GM23338 (cell line): ENCODE measurements around the gene DNAH9. TPM values are rescaled to one million over a fixed set of nuclear protein-coding genes. Genes with fewer than 3 reads are reported as not detected.

Experiments
- ATAC-seq: fragments of 200-7000 bp; cut with Tn5 transposase; 3 replicates; pipeline ENCODE4 v1.9.1; 2020
- DNase-seq: peaks from one replicate; pipeline ENCODE4 v3.0.0-alpha.2; 2015; ENCODE audit warnings: low spot score
- H2AFZ ChIP-seq: fragments of 200-600 bp; sonication (generic); 2 replicates; pipeline ENCODE4 v1.8.0; 2016; ENCODE audit warnings: antibody characterized with exemption, mild to moderate bottlenecking, moderate library complexity
- H3F3A ChIP-seq: fragments of 200-600 bp; sonication (generic); replicated peaks from 2 replicates; pipeline ENCODE4 v1.8.0; 2017; ENCODE audit warnings: antibody characterized with exemption, mixed run types, low read depth
- H3K27ac ChIP-seq: fragments of 200-600 bp; sonication (generic); 2 replicates; pipeline ENCODE4 v1.6.1; 2016; ENCODE audit warnings: low read depth
- H3K27me3 ChIP-seq: fragments of 200-600 bp; sonication (generic); 2 replicates; pipeline ENCODE4 v1.8.0; 2016; ENCODE audit warnings: mild to moderate bottlenecking, mixed run types, moderate library complexity; ENCODE audit not compliant: insufficient read depth
- H3K36me3 ChIP-seq: fragments of 200-600 bp; sonication (generic); 2 replicates; pipeline ENCODE4 v1.8.0; 2016; ENCODE audit warnings: mild to moderate bottlenecking; ENCODE audit not compliant: insufficient read depth
- H3K4me1 ChIP-seq: fragments of 200-600 bp; sonication (generic); 2 replicates; pipeline ENCODE4 v1.8.0; 2016; ENCODE audit warnings: mild to moderate bottlenecking, moderate library complexity; ENCODE audit not compliant: insufficient read depth
- H3K4me2 ChIP-seq: fragments of 200-600 bp; sonication (generic); 2 replicates; pipeline ENCODE4 v1.7.1; 2017; ENCODE audit warnings: mixed run types
- H3K4me3 ChIP-seq: fragments of 200-600 bp; sonication (generic); 2 replicates; pipeline ENCODE4 v1.6.1; 2016; ENCODE audit warnings: mixed run types
- H3K79me2 ChIP-seq: fragments of 200-600 bp; sonication (generic); replicated peaks from 2 replicates; pipeline ENCODE4 v1.8.0; 2017; ENCODE audit warnings: mild to moderate bottlenecking; ENCODE audit not compliant: insufficient read depth
- H3K9me2 ChIP-seq: fragments of 200-600 bp; sonication (generic); 2 replicates; pipeline ENCODE4 v1.8.0; 2017; ENCODE audit not compliant: insufficient read depth
- H4K20me1 ChIP-seq: fragments of 200-600 bp; sonication (generic); replicated peaks from 2 replicates; pipeline ENCODE4 v1.8.0; 2017; ENCODE audit warnings: mild to moderate bottlenecking; ENCODE audit not compliant: insufficient read depth
- H3K27ac Mint-ChIP-seq: 2 replicates; pipeline ENCODE4 v1.8.0; 2020; ENCODE audit warnings: inconsistent platforms, mild to moderate bottlenecking, moderate library complexity, mixed read lengths
- H3K27me3 Mint-ChIP-seq: 3 replicates; pipeline ENCODE4 v1.8.0; 2022; ENCODE audit warnings: low read depth, mild to moderate bottlenecking, moderate library complexity, mixed read lengths, inconsistent platforms; ENCODE audit not compliant: insufficient read depth, poor library complexity
- H3K36me3 Mint-ChIP-seq: 3 replicates; pipeline ENCODE4 v1.8.0; 2021; ENCODE audit warnings: low read depth, mild to moderate bottlenecking, inconsistent platforms, moderate library complexity, mixed read lengths
- H3K4me1 Mint-ChIP-seq: 3 replicates; pipeline ENCODE4 v1.8.0; 2020; ENCODE audit warnings: mild to moderate bottlenecking, inconsistent platforms, mixed read lengths
- H3K4me3 Mint-ChIP-seq: 3 replicates; pipeline ENCODE4 v1.8.0; 2021; ENCODE audit warnings: moderate library complexity, mild to moderate bottlenecking, inconsistent platforms, mixed read lengths
- H3K9me3 Mint-ChIP-seq: 3 replicates; pipeline ENCODE4 v1.8.0; 2020; ENCODE audit warnings: moderate library complexity, mild to moderate bottlenecking, inconsistent platforms, mixed read lengths
- CREB1 ChIP-seq: fragments of 250-450 bp; sonication (Bioruptor Pico); IDR thresholded peaks from 2 replicates; pipeline ENCODE4 v1.5.0; 2020; ENCODE audit warnings: low read depth, mild to moderate bottlenecking, moderate library complexity
- EZH2 ChIP-seq: fragments of 200-600 bp; sonication (generic); IDR thresholded peaks from one replicate; pipeline ENCODE4 v1.8.0; 2017; ENCODE audit warnings: antibody characterized with exemption, mild to moderate bottlenecking, low read depth; ENCODE audit not compliant: unreplicated experiment
- EZH2phosphoT487 ChIP-seq: fragments of 200-600 bp; sonication (generic); IDR thresholded peaks from one replicate; pipeline ENCODE4 v1.8.1; 2018; ENCODE audit warnings: antibody characterized with exemption; ENCODE audit not compliant: unreplicated experiment
- JUNB ChIP-seq: IDR thresholded peaks from one replicate; pipeline ENCODE4 v1.6.1; 2016; ENCODE audit warnings: antibody characterized with exemption; ENCODE audit not compliant: unreplicated experiment
- NANOG ChIP-seq: IDR thresholded peaks from 2 replicates; pipeline ENCODE4 v1.6.1; 2016; ENCODE audit warnings: antibody characterized with exemption, borderline replicate concordance
- POLR2AphosphoS5 ChIP-seq: IDR thresholded peaks from 2 replicates; pipeline ENCODE4 v1.6.1; 2016; ENCODE audit warnings: antibody characterized with exemption, low read depth
- STAT1 ChIP-seq: IDR thresholded peaks from one replicate; pipeline ENCODE4 v1.6.1; 2016; ENCODE audit warnings: antibody characterized with exemption; ENCODE audit not compliant: unreplicated experiment
- ZNF114 ChIP-seq: fragments of 250-450 bp; sonication (Bioruptor Pico); IDR thresholded peaks from 2 replicates; pipeline ENCODE4 v1.5.0; 2020; ENCODE audit warnings: mild to moderate bottlenecking, moderate library complexity
- ZNF331 ChIP-seq: fragments of 250-450 bp; sonication (Bioruptor Pico); IDR thresholded peaks from 2 replicates; pipeline ENCODE4 v1.5.0; 2020; ENCODE audit warnings: low read depth, mild to moderate bottlenecking, moderate library complexity
- polyA plus RNA-seq: library from polyadenylated mRNA; unstranded; fragments of >200 nt; fragmentation: Nextera tagmentation; extraction: Ambion mirVana; gene quantifications from 2 replicates; pipeline ENCODE4 v1.2.1, GENCODE V29; 2016
- total RNA-seq: library from RNA; depleted of rRNA; stranded (reverse); fragments of >200 nt; shearing (Covaris generic); gene quantifications from 2 replicates; pipeline ENCODE4 v1.2.3, GENCODE V29; 2014
- TF ChIP-seq, protein P1 (sequence below), 2 experiments: fragments of 200-600 bp in 1 of 2; sonication (generic) in 1 of 2; conservative IDR thresholded peaks; 2 replicates each; pipeline versions ENCODE4 v1.5.1 to v1.6.1; 2016 to 2017; ENCODE audit warnings: antibody characterized with exemption in 2 of 2, low read depth in 2 of 2, mild to moderate bottlenecking in 2 of 2, moderate library complexity in 1 of 2
- TF ChIP-seq, protein P2 (sequence below): IDR thresholded peaks from one replicate; pipeline ENCODE4 v1.6.1; 2018; ENCODE audit warnings: antibody characterized with exemption; ENCODE audit not compliant: unreplicated experiment
- TF ChIP-seq, protein P3 (sequence below): fragments of 250-450 bp; sonication (Bioruptor Pico); IDR thresholded peaks from 2 replicates; pipeline ENCODE4 v1.5.0; 2020; ENCODE audit warnings: mild to moderate bottlenecking, moderate library complexity

The DNAH9 gene
- total and polyA plus RNA-seq, 2 experiments from 2014 or later = not detected

DNA sequence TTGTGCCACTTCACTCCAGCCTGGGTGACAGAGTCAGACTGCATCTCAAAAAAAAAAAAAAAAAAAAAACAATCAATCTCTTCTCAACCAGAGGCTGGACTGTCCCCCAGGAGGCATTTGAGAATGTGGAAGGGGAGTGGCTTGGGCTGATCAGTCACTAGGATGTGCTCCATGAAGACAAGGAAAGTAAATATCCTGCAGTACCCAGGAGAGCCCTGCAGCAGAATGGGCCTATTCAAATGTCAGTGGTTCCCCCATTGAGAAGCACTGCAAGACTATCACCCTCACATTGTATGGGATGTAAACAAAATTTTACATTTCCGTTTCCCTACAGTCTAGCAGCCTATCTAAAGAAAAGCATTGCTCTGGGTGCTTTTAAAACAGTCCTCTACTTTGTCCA lies 70.3 kb downstream of the DNAH9 start:
- H3K27ac Mint-ChIP-seq = no peak overlapping the region
- peak; percentile 0 for DNase-seq
- H3K4me1 ChIP-seq = no peaks in the 10 kb centered on the region
- H3K4me3 ChIP-seq = no peak overlapping the region
- no peak overlapping the region for H3K27ac ChIP-seq
- H4K20me1 ChIP-seq = no peaks in the 10 kb centered on the region
- peaks cover 6% of the 10 kb centered on the region for H3K27me3 Mint-ChIP-seq
- no peak for TF ChIP-seq ZNF114 (CRISPR knock-in tag)
- TF ChIP-seq EZH2phosphoT487 = no peak
- no peak for TF ChIP-seq JUNB
- TF ChIP-seq, protein P1, sequence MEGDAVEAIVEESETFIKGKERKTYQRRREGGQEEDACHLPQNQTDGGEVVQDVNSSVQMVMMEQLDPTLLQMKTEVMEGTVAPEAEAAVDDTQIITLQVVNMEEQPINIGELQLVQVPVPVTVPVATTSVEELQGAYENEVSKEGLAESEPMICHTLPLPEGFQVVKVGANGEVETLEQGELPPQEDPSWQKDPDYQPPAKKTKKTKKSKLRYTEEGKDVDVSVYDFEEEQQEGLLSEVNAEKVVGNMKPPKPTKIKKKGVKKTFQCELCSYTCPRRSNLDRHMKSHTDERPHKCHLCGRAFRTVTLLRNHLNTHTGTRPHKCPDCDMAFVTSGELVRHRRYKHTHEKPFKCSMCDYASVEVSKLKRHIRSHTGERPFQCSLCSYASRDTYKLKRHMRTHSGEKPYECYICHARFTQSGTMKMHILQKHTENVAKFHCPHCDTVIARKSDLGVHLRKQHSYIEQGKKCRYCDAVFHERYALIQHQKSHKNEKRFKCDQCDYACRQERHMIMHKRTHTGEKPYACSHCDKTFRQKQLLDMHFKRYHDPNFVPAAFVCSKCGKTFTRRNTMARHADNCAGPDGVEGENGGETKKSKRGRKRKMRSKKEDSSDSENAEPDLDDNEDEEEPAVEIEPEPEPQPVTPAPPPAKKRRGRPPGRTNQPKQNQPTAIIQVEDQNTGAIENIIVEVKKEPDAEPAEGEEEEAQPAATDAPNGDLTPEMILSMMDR (conservative IDR thresholded peaks at IDR 0.05; ENCODE audit: low read depth in 2 of 2) = no peak
- TF ChIP-seq ZNF331 = no peak
- TF ChIP-seq STAT1 = no peak
- TF ChIP-seq, protein P2, sequence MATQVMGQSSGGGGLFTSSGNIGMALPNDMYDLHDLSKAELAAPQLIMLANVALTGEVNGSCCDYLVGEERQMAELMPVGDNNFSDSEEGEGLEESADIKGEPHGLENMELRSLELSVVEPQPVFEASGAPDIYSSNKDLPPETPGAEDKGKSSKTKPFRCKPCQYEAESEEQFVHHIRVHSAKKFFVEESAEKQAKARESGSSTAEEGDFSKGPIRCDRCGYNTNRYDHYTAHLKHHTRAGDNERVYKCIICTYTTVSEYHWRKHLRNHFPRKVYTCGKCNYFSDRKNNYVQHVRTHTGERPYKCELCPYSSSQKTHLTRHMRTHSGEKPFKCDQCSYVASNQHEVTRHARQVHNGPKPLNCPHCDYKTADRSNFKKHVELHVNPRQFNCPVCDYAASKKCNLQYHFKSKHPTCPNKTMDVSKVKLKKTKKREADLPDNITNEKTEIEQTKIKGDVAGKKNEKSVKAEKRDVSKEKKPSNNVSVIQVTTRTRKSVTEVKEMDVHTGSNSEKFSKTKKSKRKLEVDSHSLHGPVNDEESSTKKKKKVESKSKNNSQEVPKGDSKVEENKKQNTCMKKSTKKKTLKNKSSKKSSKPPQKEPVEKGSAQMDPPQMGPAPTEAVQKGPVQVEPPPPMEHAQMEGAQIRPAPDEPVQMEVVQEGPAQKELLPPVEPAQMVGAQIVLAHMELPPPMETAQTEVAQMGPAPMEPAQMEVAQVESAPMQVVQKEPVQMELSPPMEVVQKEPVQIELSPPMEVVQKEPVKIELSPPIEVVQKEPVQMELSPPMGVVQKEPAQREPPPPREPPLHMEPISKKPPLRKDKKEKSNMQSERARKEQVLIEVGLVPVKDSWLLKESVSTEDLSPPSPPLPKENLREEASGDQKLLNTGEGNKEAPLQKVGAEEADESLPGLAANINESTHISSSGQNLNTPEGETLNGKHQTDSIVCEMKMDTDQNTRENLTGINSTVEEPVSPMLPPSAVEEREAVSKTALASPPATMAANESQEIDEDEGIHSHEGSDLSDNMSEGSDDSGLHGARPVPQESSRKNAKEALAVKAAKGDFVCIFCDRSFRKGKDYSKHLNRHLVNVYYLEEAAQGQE = no peak
- TF ChIP-seq POLR2AphosphoS5 = no peak
- TF ChIP-seq EZH2 = no peak
- no peak for TF ChIP-seq CREB1 (CRISPR knock-in tag)
- TF ChIP-seq, protein P3, sequence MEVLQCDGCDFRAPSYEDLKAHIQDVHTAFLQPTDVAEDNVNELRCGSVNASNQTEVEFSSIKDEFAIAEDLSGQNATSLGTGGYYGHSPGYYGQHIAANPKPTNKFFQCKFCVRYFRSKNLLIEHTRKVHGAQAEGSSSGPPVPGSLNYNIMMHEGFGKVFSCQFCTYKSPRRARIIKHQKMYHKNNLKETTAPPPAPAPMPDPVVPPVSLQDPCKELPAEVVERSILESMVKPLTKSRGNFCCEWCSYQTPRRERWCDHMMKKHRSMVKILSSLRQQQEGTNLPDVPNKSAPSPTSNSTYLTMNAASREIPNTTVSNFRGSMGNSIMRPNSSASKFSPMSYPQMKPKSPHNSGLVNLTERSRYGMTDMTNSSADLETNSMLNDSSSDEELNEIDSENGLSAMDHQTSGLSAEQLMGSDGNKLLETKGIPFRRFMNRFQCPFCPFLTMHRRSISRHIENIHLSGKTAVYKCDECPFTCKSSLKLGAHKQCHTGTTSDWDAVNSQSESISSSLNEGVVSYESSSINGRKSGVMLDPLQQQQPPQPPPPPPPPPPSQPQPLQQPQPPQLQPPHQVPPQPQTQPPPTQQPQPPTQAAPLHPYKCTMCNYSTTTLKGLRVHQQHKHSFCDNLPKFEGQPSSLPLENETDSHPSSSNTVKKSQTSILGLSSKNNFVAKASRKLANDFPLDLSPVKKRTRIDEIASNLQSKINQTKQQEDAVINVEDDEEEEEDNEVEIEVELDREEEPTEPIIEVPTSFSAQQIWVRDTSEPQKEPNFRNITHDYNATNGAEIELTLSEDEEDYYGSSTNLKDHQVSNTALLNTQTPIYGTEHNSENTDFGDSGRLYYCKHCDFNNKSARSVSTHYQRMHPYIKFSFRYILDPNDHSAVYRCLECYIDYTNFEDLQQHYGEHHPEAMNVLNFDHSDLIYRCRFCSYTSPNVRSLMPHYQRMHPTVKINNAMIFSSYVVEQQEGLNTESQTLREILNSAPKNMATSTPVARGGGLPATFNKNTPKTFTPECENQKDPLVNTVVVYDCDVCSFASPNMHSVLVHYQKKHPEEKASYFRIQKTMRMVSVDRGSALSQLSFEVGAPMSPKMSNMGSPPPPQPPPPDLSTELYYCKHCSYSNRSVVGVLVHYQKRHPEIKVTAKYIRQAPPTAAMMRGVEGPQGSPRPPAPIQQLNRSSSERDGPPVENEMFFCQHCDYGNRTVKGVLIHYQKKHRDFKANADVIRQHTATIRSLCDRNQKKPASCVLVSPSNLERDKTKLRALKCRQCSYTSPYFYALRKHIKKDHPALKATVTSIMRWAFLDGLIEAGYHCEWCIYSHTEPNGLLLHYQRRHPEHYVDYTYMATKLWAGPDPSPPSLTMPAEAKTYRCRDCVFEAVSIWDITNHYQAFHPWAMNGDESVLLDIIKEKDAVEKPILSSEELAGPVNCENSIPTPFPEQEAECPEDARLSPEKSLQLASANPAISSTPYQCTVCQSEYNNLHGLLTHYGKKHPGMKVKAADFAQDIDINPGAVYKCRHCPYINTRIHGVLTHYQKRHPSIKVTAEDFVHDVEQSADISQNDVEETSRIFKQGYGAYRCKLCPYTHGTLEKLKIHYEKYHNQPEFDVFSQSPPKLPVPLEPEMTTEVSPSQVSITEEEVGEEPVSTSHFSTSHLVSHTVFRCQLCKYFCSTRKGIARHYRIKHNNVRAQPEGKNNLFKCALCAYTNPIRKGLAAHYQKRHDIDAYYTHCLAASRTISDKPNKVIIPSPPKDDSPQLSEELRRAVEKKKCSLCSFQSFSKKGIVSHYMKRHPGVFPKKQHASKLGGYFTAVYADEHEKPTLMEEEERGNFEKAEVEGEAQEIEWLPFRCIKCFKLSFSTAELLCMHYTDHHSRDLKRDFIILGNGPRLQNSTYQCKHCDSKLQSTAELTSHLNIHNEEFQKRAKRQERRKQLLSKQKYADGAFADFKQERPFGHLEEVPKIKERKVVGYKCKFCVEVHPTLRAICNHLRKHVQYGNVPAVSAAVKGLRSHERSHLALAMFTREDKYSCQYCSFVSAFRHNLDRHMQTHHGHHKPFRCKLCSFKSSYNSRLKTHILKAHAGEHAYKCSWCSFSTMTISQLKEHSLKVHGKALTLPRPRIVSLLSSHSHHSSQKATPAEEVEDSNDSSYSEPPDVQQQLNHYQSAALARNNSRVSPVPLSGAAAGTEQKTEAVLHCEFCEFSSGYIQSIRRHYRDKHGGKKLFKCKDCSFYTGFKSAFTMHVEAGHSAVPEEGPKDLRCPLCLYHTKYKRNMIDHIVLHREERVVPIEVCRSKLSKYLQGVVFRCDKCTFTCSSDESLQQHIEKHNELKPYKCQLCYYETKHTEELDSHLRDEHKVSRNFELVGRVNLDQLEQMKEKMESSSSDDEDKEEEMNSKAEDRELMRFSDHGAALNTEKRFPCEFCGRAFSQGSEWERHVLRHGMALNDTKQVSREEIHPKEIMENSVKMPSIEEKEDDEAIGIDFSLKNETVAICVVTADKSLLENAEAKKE (CRISPR knock-in tag) = no peak
- TF ChIP-seq NANOG = no peak
- no peaks in the 10 kb centered on the region for H3K27me3 ChIP-seq
- H3K36me3 Mint-ChIP-seq = peaks cover 28% of the 10 kb centered on the region
- no peak overlapping the region for H3K4me3 Mint-ChIP-seq
- no peak for ATAC-seq
- H2AFZ ChIP-seq = no peak overlapping the region
- peaks cover 33% of the 10 kb centered on the region; the same call in 2 of the 3 replicates for H3K9me3 Mint-ChIP-seq
- H3K79me2 ChIP-seq = no peaks in the 10 kb centered on the region
- H3F3A ChIP-seq = no peaks in the 10 kb centered on the region
- H3K4me2 ChIP-seq = no peak overlapping the region
- H3K9me2 ChIP-seq = no peaks in the 10 kb centered on the region
- H3K36me3 ChIP-seq = no peaks in the 10 kb centered on the region; the same call in none of the 2 replicates
- H3K4me1 Mint-ChIP-seq = no peaks in the 10 kb centered on the region
